GM10266 (cell line): Measurements from ENCODE around the gene TBATA.

Experiments used
- DNase-seq: peaks from one replicate; pipeline ENCODE4 v3.0.0; 2012; ENCODE audit errors: extremely low spot score
- TF ChIP-seq, protein P1 (sequence below): IDR thresholded peaks from 2 replicates; pipeline ENCODE4 v1.5.1; 2012; ENCODE audit warnings: mild to moderate bottlenecking, low read depth; ENCODE audit not compliant: control insufficient read depth, insufficient read depth; ENCODE audit errors: missing control alignments

Gene TBATA

DNA sequence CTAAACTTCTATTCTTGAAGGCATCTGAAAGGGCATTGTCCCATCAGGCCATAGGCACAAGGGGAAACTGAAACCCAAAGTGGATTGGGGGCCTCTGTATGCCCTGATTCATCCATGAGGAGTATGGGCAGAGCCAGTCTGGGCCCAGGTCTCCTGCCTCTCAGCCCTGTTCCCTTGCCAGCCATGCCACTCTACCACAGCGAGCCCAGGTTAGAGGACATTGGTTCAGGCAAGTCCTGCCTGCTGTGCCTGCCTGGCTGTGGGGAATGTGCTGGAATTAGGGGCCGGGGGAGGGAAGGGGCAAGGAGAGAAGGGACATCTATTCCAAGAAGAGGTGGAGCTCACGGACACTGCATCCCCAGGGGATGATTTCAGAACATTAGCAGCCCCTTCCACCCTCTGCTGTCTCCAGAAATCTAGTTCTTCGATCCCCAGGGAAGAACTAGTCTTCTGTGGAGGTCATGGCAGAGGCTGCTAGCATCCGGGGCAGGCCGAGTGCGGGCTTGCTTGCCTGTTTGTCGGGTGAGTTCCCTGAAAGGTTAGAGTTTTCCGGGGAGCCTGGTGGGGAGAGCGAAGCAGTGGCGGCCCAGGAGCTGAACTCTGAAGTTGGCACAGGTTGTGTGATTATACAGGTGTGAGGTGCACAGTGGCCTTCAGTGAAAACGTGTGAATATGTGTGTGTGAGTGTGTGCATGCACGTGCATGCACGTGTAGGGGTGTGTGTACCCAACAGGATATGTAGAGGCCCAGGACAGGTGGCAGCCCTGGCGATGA, 37.8 kb downstream of the TBATA start:
- TF ChIP-seq, protein P1, sequence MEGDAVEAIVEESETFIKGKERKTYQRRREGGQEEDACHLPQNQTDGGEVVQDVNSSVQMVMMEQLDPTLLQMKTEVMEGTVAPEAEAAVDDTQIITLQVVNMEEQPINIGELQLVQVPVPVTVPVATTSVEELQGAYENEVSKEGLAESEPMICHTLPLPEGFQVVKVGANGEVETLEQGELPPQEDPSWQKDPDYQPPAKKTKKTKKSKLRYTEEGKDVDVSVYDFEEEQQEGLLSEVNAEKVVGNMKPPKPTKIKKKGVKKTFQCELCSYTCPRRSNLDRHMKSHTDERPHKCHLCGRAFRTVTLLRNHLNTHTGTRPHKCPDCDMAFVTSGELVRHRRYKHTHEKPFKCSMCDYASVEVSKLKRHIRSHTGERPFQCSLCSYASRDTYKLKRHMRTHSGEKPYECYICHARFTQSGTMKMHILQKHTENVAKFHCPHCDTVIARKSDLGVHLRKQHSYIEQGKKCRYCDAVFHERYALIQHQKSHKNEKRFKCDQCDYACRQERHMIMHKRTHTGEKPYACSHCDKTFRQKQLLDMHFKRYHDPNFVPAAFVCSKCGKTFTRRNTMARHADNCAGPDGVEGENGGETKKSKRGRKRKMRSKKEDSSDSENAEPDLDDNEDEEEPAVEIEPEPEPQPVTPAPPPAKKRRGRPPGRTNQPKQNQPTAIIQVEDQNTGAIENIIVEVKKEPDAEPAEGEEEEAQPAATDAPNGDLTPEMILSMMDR: no peak
- no peak for DNase-seq

GRCh38 chr10:70745555-70745954, 39.6 kb downstream of the TBATA start:
- TF ChIP-seq, protein P1: no peak
- DNase-seq: no peak

- TF ChIP-seq, protein P1: no peak
- no peak for DNase-seq
Observed at GRCh38 chr10:70744617-70745143, 40.5 kb downstream of the TBATA start.

GRCh38 chr10:70743879-70744278, 41.3 kb downstream of the TBATA start:
- TF ChIP-seq, protein P1: no peak
- no peak for DNase-seq

DNA sequence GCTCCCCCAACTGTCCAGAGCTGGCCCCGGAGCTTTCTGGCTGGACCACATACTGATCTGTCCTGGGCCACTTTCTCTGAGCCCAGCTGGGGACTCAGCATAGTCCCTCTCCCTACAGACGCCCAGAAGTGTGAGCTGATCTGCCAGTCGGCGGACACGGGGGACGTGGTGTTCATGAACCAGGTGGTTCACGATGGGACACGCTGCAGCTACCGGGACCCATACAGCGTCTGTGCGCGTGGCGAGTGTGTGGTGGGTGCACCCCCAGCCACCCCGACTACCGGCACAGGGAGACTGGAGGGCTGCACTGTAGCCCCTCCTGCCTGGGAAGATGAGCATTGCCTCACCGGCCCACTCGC, 41.8 kb downstream of the TBATA start:
- TF ChIP-seq, protein P1: no peak
- no peak for DNase-seq

- TF ChIP-seq, protein P1: no peak
- DNase-seq: no peak
Observed at GRCh38 chr10:70742537-70743429, 42.4 kb downstream of the TBATA start.
